H7 (cell line): Measurements from ENCODE around the gene CCL4. TPM values are rescaled to one million over a fixed set of nuclear protein-coding genes. Genes with fewer than 3 reads are reported as not detected.
A peak's percentile ranks its signal among the peaks of the same experiment; 100 is the strongest.
"Not testable (repeated sequence)": the region's sequence is repeated elsewhere in the genome, so short reads cannot be mapped to it uniquely, and the experiment has no call there.

ENCODE experiments used
- DNase-seq: peaks from one replicate; pipeline ENCODE4 v3.0.0; 2012
- H3K27me3 ChIP-seq: 2 replicates; pipeline ENCODE4 v1.6.0; 2011; ENCODE audit warnings: mild to moderate bottlenecking, low read length; ENCODE audit not compliant: control insufficient read depth, insufficient read depth
- H3K36me3 ChIP-seq: replicated peaks from 2 replicates; pipeline ENCODE4 v1.5.1; 2011; ENCODE audit warnings: low read length; ENCODE audit not compliant: control insufficient read depth, insufficient read depth
- H3K4me3 ChIP-seq: 2 replicates; pipeline ENCODE4 v1.5.1; 2011; ENCODE audit warnings: low read depth, mild to moderate bottlenecking, control low read depth, low read length, moderate library complexity; ENCODE audit not compliant: insufficient read depth
- total RNA-seq: library from RNA; depleted of rRNA; stranded (reverse); fragments of >200 nt; shearing (Covaris generic); gene quantifications from 2 replicates; pipeline ENCODE4 v1.2.3, GENCODE V29; 2014; rRNA removed

Gene CCL4
- not detected in 2 replicates for total RNA-seq

DNA sequence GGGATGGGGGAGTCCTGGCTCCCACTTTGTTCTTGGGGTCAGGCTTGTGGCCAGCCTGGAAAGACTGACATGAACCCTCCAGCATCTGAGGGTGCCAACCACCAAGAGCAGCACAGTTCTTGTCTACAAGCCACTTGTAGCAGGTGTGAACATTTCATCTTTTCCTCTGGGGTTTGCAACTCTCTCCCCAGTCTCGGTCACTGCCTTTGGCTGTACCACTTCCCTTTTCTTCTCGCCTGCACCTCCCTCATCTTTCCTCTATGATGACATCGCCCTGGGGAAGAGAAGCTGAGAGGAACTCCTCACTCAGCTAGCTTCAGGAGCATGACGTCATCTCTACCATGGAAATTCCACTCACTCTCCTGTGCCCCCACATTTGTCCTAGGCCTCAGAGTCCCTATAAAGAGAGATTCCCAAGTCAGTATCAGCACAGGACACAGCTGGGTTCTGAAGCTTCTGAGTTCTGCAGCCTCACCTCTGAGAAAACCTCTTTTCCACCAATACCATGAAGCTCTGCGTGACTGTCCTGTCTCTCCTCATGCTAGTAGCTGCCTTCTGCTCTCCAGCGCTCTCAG, at the start of gene CCL4:
Gene CCL4 (plus strand): TSS at position 427 of the 575 bp plus-strand sequence. CDS start 79 bp downstream, at position 506.
- DNase-seq, H3K36me3 ChIP-seq, H3K27me3 ChIP-seq, H3K4me3 ChIP-seq: not testable (repeated sequence)

DNA sequence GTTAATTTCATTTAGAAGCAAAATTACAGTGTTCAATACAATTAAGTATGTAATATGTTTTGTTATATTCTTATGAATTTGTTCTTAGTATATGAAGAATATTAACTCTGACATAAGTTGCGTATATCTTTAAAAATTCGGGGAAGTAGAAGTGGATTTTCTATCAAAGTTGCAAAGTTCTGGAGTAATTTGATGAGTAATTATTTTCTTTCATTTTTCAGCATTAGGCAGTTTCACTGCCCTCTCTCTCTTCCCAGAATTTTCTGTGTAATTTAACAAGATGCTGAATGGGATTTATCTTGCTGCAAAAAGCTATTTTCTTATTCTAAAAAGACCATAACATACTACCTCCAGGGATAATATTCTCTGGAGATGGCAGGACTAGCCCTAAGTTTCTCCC, 48.5 kb upstream of the CCL4 start:
- H3K36me3 ChIP-seq = no peaks in the 10 kb centered on the region
- H3K27me3 ChIP-seq = no peaks in the 10 kb centered on the region
- no peak for DNase-seq
- H3K4me3 ChIP-seq = no peak overlapping the region

DNA sequence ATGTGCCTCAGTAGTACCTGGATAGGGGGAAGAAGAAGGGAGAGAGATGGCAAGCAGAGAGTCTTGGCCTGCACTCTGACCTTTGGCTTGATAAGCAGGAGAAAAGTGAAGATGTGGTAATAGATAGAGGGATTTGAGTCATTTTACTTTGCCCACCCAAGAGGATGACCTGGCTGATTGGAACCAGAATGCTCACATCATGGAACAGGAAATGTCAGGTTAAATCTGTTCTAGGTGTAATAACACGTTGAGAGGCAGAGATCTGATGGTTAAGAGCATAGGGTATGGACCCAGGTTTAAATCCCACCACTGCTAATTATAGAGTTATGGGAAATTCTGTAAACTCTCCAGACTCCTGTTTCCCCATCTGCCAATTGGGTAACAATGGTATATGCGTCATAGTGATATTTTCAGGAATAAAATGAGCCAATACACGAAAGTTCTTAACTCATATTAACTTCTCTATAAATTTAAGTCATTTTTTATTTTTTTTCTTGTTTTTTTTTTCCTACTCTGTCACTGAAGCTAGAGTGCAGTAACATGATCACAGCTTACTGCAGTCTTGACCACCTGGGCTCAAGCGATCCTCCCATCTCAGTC, 47.6 kb upstream of the CCL4 start:
- Histone ChIP-seq H3K27me3 (no peaks in the 10 kb centered on the region), H3K36me3 (no peaks in the 10 kb centered on the region), H3K4me3 (no peak overlapping the region)
- no peak for DNase-seq

DNA sequence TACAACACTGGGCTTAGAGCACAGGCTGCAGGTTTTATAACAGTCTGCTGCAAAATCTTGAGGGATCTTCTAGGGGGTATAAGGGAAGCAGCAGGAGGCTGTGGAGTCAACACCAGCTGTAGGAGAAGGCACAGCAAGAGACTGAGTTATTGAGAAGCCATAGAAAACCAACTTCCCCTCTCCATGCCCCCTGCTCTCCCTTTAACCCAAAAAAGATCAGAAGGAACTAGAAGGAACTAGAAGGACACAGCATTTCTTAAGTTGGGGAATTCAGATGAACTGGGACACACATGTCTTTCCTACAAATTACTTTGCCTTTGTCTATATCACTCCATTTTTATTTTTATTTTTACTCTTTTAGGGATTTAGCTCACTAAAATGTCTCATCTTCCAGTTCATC, 45.7 kb upstream of the CCL4 start:
- Histone ChIP-seq H3K36me3 (no peaks in the 10 kb centered on the region), H3K4me3 (no peak overlapping the region), H3K27me3 (no peaks in the 10 kb centered on the region)
- no peak for DNase-seq

DNA sequence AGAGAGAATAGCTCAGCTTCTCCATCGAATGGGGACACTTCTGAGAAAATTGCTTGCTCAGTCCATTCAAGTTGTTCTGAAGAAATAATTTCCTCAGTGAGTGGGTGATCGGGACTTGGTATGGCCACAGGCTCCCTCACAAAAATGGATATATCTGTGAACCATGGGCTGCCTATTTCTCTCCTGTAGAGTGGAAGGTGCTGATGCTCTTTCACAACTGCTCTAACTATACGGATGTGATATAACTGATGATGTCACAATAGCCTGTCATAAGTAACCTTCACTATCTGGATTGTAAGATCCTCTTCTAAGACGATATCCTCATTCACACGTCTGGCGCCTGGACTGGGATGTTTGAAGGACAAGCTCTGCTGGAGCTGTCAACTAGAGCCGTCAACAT, 44.2 kb upstream of the CCL4 start:
- Histone ChIP-seq H3K36me3 (no peaks in the 10 kb centered on the region), H3K27me3 (no peaks in the 10 kb centered on the region), H3K4me3 (no peak overlapping the region)
- no peak for DNase-seq

DNA sequence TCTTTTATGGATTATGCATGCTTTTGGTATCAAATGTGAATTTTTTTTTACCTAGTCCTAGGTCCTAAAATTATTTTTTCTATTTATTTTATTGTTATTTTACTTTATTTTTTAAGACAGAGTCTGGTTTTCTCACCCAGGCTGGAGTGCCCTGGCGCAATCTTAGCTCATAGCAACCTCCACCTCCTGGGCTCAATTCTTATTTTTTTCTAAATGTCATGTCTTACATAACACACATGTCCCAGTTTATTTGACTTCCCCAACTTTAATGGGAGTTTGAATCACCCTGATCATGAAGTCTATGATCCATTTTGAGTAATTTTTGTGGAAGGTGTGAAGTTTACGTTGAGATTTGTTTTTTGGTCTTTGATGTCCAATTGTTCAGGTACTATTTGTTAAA, 42.8 kb upstream of the CCL4 start:
- Histone ChIP-seq H3K4me3 (no peak overlapping the region), H3K36me3 (no peaks in the 10 kb centered on the region), H3K27me3 (no peaks in the 10 kb centered on the region)
- no peak for DNase-seq

DNA sequence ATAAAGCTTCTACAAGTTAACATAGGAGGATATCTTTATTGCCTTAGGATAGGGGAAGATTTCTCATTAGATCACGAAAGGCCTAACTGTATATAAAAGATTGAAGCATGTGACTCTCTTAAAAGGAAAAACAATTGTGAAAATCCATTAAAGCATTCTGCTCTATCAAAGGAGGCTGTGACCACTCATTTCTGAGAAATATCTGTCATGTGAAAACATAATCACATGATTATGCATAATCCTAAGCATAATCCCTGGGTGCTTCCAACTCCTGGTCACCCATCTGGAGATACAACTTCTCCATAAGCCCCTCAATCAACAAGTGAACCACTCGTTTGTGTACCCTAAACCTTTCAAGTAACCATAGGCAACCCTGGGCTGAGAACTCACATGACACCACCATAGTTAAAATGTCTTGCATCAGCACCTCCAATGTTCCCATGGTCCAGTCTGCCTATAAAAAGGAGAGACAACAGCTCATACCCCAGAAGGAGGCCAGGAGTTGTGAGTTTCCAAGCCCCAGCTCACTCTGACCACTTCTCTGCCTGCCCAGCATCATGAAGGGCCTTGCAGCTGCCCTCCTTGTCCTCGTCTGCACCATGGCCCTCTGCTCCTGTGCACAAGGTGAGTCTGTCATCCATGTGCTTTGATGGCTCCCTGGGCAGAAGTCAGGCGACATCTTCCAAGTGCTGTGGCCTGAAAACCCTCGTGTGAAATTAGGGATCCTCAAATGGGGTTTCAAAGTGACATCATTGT, 39.7 kb upstream of the CCL4 start, which contains the start of gene CCL18:
Gene CCL18 (plus strand): TSS at position 487 of the 756 bp plus-strand sequence. CDS start 71 bp downstream, at position 558.
- DNase-seq = no peak
- H3K36me3 ChIP-seq = no peaks in the 10 kb centered on the region
- H3K27me3 ChIP-seq = no peaks in the 10 kb centered on the region
- H3K4me3 ChIP-seq = no peak within 1 kb of the TSS

DNA sequence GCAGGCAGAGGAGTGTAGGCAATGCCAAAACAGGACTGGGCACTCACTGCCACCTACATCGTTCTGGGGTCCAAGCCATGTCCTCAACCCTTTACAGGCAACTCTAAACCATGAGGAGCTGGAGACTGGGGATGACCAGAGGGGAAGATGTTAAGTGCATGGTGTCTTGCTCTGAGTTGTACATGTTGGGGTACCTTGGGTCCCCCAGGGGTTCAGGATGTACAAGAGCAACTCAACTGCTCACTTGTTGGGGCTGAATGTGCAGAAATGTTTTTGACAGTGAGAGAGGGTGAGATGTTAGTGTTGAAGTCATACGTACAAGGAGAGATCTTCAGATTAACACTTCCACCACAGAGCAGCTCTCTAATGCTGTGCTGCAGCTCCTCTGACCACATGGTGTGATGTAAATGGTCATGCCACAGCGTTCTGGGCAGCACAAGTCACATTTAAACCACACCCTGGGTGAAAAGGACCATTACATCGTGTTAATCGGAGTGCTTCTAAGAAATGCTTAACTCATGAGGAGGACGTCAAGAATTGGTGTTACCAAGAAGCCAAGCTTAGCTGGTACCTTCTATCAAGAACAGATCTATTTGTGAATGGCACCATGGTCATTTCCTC, 37.2 kb upstream of the CCL4 start:
- no peak for DNase-seq
- H3K36me3 ChIP-seq = no peaks in the 10 kb centered on the region
- H3K4me3 ChIP-seq = no peak overlapping the region
- H3K27me3 ChIP-seq = no peaks in the 10 kb centered on the region

DNA sequence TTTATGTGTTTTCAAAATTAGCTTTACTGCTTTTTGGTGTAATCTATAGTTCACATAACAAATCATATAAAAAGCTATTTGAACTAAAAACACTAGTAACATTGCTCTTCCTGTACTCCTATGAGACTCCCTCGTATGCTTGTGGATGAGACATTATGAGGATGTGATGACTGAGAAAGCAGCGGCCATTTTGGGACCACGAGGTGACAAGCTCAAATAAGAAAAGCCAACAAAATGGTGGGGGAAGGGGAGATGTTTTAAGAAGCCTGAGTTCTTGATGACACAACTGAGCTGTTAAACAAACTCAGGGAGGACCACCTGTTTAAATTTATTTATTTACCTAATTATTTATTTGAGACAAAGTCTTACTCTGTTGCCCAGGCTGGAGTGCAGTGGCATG, 35.1 kb upstream of the CCL4 start:
- H3K36me3 ChIP-seq = no peaks in the 10 kb centered on the region
- DNase-seq = no peak
- H3K4me3 ChIP-seq = no peak overlapping the region
- H3K27me3 ChIP-seq = no peaks in the 10 kb centered on the region

DNA sequence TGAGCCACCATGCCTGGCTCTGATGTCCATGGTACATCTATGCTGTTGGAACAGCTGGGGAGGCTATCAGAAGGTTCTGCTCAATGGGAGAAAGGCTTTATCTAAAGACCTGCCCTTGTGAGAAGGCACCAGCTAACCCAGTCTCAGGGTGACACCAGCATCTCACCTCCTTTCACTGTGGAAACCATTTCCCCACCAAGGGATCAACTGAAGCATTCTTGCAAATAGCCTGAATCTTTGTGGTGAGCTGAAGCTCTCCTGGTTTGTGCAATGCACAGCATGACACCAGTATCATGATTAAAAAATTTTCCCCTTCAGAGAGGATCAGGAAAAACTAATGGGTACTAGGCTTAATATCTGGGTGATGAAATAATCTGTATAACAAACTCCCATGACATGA, 34.5 kb upstream of the CCL4 start:
- Histone ChIP-seq H3K27me3 (no peaks in the 10 kb centered on the region), H3K4me3 (no peak overlapping the region), H3K36me3 (no peaks in the 10 kb centered on the region)
- no peak for DNase-seq

DNA sequence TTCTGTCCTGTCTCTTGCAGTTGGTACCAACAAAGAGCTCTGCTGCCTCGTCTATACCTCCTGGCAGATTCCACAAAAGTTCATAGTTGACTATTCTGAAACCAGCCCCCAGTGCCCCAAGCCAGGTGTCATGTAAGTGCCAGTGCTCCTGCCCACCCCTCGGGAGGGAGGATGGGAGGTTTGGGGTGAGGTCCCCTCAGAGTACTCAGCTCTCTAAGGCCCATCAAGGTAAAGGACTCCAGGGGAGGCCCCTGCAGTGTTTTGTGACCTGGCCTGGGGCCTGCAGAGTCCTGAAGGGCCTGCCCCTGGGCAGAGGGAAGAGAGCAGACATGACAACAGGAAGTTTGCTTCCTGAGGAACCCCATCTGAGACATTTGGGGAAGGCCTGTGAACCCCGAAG, 33.2 kb upstream of the CCL4 start:
- DNase-seq = no peak
- H3K27me3 ChIP-seq = no peaks in the 10 kb centered on the region
- H3K36me3 ChIP-seq = no peaks in the 10 kb centered on the region
- H3K4me3 ChIP-seq = no peak overlapping the region

DNA sequence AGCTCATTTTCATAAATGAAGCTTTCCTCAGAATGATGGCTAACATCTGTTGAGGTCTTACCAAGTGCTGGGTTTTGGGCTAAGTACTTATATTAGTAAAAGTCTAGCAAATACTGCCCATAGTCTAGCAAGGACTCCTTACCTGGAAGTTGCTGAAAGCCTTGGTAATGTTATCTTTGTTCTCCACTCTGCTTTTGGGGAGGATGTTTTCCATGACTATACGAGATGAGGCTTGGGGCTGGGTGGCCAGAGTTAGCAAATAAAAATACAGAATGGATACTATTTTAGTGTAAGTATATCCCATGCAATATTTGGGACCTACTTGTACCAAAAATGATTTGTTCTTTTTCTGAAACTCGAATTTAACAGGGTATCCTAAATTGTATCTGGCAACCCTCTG, 31.9 kb upstream of the CCL4 start:
- Histone ChIP-seq H3K36me3 (no peaks in the 10 kb centered on the region), H3K4me3 (no peak overlapping the region), H3K27me3 (no peaks in the 10 kb centered on the region)
- DNase-seq = no peak

DNA sequence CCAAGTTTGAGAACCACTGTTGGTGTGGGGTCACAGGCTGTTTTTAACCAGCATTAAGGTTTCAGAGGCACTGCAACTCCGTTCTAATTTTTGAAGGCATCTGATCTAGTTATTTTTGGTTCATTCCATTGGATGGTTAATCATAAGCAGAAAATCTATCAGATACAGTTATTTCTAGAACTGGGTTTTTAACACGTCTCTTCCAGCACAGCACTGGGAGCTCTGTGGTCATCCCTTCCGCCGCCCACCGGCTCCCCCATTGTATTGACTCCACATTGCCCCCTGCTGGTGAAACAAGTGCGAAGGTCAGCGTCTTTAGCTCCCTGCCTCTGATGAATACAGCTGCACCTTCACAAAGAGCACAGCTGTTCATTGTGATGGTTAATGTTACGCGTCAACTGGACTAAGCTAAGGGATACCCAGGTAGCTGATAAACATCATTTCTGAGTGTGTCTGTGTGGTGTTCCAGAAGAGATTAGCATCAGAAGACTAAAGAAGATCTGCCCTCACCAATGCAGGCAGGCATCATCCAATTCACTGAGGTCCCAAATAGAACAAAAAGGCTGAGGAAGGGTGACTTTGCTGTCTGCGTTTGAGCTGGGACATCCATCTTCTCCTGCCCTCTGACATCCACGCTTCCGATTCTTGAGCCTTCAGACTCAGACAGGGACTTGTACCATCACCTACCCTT, 31.1 kb upstream of the CCL4 start:
- Histone ChIP-seq H3K4me3 (no peak overlapping the region), H3K36me3 (no peaks in the 10 kb centered on the region), H3K27me3 (no peaks in the 10 kb centered on the region)
- peak; percentile 85 for DNase-seq

DNA sequence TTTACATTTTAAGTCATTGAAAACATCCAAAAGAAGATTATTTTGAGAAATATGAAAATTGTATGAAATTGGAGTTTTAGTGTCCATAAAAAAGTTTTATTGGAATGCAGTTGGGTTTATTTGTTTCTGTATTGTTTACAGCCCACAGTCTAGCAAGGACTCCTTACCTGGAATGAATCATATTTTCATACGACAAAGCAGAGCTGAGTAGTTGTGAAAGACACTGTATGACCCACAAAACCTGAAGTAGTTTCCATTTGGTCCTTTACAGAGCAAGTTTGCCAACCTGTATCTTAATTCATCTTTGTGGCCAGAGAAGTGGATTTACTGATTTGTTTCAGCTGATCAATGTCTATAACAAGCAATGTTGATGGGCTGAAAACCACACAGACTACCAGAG, 29.3 kb upstream of the CCL4 start:
- DNase-seq = no peak
- H3K4me3 ChIP-seq = no peak overlapping the region
- H3K27me3 ChIP-seq = no peaks in the 10 kb centered on the region
- H3K36me3 ChIP-seq = no peaks in the 10 kb centered on the region
